ENCODE results near the gene TMEM163. TPM values are rescaled to one million over a fixed set of nuclear protein-coding genes. Genes with fewer than 3 reads are reported as not detected.

TMEM163 gene
- total and polyA plus RNA-seq, 2 donors from 2014 or later, result 2.6 to 5.9 TPM

GRCh38 chr2:134536296-134536695 lies 182.5 kb downstream of the TMEM163 start:
- DNase-seq, result no peak
- Histone ChIP-seq H3K27me3 (ENCODE audit: control insufficient read depth, insufficient read depth, low read length) (no peaks in the 10 kb centered on the region), H3K4me1 (ENCODE audit: control insufficient read depth in 2 of 3, insufficient read depth in 2 of 3, low read depth in 1 of 3, low read length in 3 of 3) (no peaks in the 10 kb centered on the region), H3K4me3 (ENCODE audit: low read length in 3 of 3) (no peak overlapping the region), H3K9ac (ENCODE audit: low read length in 3 of 3) (no peak overlapping the region), H3K36me3 (ENCODE audit: control insufficient read depth in 2 of 3, insufficient read depth in 3 of 3, low read length in 3 of 3) (no peaks in the 10 kb centered on the region), H3K27ac (ENCODE audit: low read depth in 2 of 2, low read length in 2 of 2) (no peak overlapping the region), H3K9me3 (ENCODE audit: control insufficient read depth in 2 of 3, insufficient read depth in 1 of 3, low read length in 3 of 3) (no peaks in the 10 kb centered on the region)
- FAIRE-seq, result no peak
- TF ChIP-seq, protein P1, sequence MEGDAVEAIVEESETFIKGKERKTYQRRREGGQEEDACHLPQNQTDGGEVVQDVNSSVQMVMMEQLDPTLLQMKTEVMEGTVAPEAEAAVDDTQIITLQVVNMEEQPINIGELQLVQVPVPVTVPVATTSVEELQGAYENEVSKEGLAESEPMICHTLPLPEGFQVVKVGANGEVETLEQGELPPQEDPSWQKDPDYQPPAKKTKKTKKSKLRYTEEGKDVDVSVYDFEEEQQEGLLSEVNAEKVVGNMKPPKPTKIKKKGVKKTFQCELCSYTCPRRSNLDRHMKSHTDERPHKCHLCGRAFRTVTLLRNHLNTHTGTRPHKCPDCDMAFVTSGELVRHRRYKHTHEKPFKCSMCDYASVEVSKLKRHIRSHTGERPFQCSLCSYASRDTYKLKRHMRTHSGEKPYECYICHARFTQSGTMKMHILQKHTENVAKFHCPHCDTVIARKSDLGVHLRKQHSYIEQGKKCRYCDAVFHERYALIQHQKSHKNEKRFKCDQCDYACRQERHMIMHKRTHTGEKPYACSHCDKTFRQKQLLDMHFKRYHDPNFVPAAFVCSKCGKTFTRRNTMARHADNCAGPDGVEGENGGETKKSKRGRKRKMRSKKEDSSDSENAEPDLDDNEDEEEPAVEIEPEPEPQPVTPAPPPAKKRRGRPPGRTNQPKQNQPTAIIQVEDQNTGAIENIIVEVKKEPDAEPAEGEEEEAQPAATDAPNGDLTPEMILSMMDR (IDR thresholded peaks at IDR 0.05; ENCODE audit: borderline replicate concordance, extremely low read depth, insufficient read depth), result no peak
- intact Hi-C loops (cut with DNase I), result no loop called here

- TF ChIP-seq, protein P1 (IDR thresholded peaks at IDR 0.05; ENCODE audit: borderline replicate concordance, extremely low read depth, insufficient read depth), result no peak
- Histone ChIP-seq H3K4me1 (ENCODE audit: control insufficient read depth in 2 of 3, insufficient read depth in 2 of 3, low read depth in 1 of 3, low read length in 3 of 3) (no peaks in the 10 kb centered on the region), H3K27me3 (ENCODE audit: control insufficient read depth, insufficient read depth, low read length) (no peaks in the 10 kb centered on the region), H3K9me3 (ENCODE audit: control insufficient read depth in 2 of 3, insufficient read depth in 1 of 3, low read length in 3 of 3) (no peaks in the 10 kb centered on the region), H3K4me3 (ENCODE audit: low read length in 3 of 3) (no peak overlapping the region), H3K36me3 (ENCODE audit: control insufficient read depth in 2 of 3, insufficient read depth in 3 of 3, low read length in 3 of 3) (no peaks in the 10 kb centered on the region), H3K9ac (ENCODE audit: low read length in 3 of 3) (no peak overlapping the region), H3K27ac (ENCODE audit: low read depth in 2 of 2, low read length in 2 of 2) (no peak overlapping the region)
- intact Hi-C loops (cut with DNase I), result no loop called here
- DNase-seq (no peak), FAIRE-seq (no peak)
Observed at GRCh38 chr2:134532537-134532936, 186.3 kb downstream of the TMEM163 start.

- H3K36me3 ChIP-seq (ENCODE audit: control insufficient read depth in 2 of 3, insufficient read depth in 3 of 3, low read length in 3 of 3), result no peaks in the 10 kb centered on the region
- DNase-seq (no peak), FAIRE-seq (no peak)
- intact Hi-C loops (cut with DNase I), result no loop called here
- TF ChIP-seq, protein P1 (IDR thresholded peaks at IDR 0.05; ENCODE audit: borderline replicate concordance, extremely low read depth, insufficient read depth), result no peak
- H3K27ac ChIP-seq (ENCODE audit: low read depth in 2 of 2, low read length in 2 of 2), result no peak overlapping the region
- no peaks in the 10 kb centered on the region for H3K27me3 ChIP-seq (ENCODE audit: control insufficient read depth, insufficient read depth, low read length)
- H3K9me3 ChIP-seq (ENCODE audit: control insufficient read depth in 2 of 3, insufficient read depth in 1 of 3, low read length in 3 of 3), result no peaks in the 10 kb centered on the region
- no peaks in the 10 kb centered on the region for H3K4me1 ChIP-seq (ENCODE audit: control insufficient read depth in 2 of 3, insufficient read depth in 2 of 3, low read depth in 1 of 3, low read length in 3 of 3)
- no peak overlapping the region for H3K4me3 ChIP-seq (ENCODE audit: low read length in 3 of 3)
- no peak overlapping the region for H3K9ac ChIP-seq (ENCODE audit: low read length in 3 of 3)
Observed at GRCh38 chr2:134527381-134527780, 191.4 kb downstream of the TMEM163 start.
